ENCODE results near the gene ARHGEF18.
A peak's percentile ranks its signal among the peaks of the same experiment; 100 is the strongest.

Gene ARHGEF18

GRCh38 chr19:7386308-7386707 lies 37.6 kb downstream of the ARHGEF18 start:
- DNase-seq: no peak

- DNase-seq: no peak
These were observed 38.0 kb downstream of the ARHGEF18 start for GRCh38 chr19:7386769-7387168.

- DNase-seq: no peak
These were observed 42.5 kb downstream of the ARHGEF18 start for GRCh38 chr19:7391218-7391670.

GRCh38 chr19:7393459-7393858 lies 44.7 kb downstream of the ARHGEF18 start:
- DNase-seq: no peak

- no peak for DNase-seq
These were observed 45.4 kb downstream of the ARHGEF18 start for GRCh38 chr19:7393939-7394730.

- peak; percentile 37 for DNase-seq
These were observed 46.1 kb downstream of the ARHGEF18 start for GRCh38 chr19:7394731-7395359.

GRCh38 chr19:7395360-7396066 lies 46.8 kb downstream of the ARHGEF18 start:
- no peak for DNase-seq

- no peak for DNase-seq
These were observed 49.0 kb downstream of the ARHGEF18 start for GRCh38 chr19:7397687-7398086.
